Gastrocnemius medialis (tissue), 4 donors: ENCODE measurements around the gene ENTPD8. TPM values are rescaled to one million over a fixed set of nuclear protein-coding genes. Genes with fewer than 3 reads are reported as not detected.

Experiments
- ATAC-seq, 2 donors: fragments of 150-250 bp; one replicate each; pipeline ENCODE4 v1.9.1; 2016
- DNase-seq, 2 donors: peaks; one replicate each; pipeline ENCODE4 v3.0.0-alpha.2; 2019
- H3K27ac ChIP-seq, 4 donors: fragments of 200-600 bp; sonication (generic); 1 replicate in 1 of 4; 2 replicates in 3 of 4; pipeline ENCODE4 v1.5.1; 2016 to 2018; ENCODE audit warnings: mild to moderate bottlenecking in 2 of 4, moderate library complexity in 1 of 4
- H3K27me3 ChIP-seq, 3 donors: fragments of 200-600 bp; sonication (generic) in 2 of 3; 1 replicate in 1 of 3; 2 replicates in 2 of 3; pipeline versions ENCODE4 v1.5.1 to v1.6.0; 2016 to 2019; ENCODE audit warnings: mild to moderate bottlenecking in 1 of 3, moderate library complexity in 1 of 3
- H3K36me3 ChIP-seq, 2 donors: fragments of 200-600 bp; sonication (generic) in 1 of 2; one replicate each; pipeline ENCODE4 v1.5.1; 2017 to 2018
- H3K4me1 ChIP-seq, 2 donors: fragments of 200-600 bp; sonication (generic) in 1 of 2; one replicate each; pipeline ENCODE4 v1.5.1; 2016 to 2017; ENCODE audit warnings: mild to moderate bottlenecking in 2 of 2
- H3K4me3 ChIP-seq, 4 donors: fragments of 200-600 bp; sonication (generic) in 3 of 4; 1 replicate in 1 of 4; 2 replicates in 3 of 4; pipeline ENCODE4 v1.5.1; 2016 to 2019; ENCODE audit warnings: mild to moderate bottlenecking in 2 of 4
- H3K9me3 ChIP-seq, 3 donors: fragments of 200-600 bp; sonication (generic) in 2 of 3; 1 replicate in 1 of 3; 2 replicates in 2 of 3; pipeline ENCODE4 v1.5.1; 2016 to 2019
- POLR2A ChIP-seq, 2 donors: fragments of 450-650 bp; IDR thresholded peaks; one replicate each; pipeline ENCODE4 v1.6.1; 2017; ENCODE audit warnings: antibody characterized with exemption in 2 of 2, mild to moderate bottlenecking in 2 of 2, moderate library complexity in 2 of 2
- in situ Hi-C, 4 donors: fragments of 200-750 bp; cut with MboI; loops; one replicate each; pipeline versions ENCODE4 v1.15.0 to v1.8.0; 2017; ENCODE audit warnings: low sequenced_read_pairs in 4 of 4
- intact Hi-C: fragments of 100-400 bp; cut with DNase I; formaldehyde crosslinking; loops from one replicate; pipeline ENCODE4 v1.15.1; 2023; ENCODE audit warnings: low total_unique reads
- total RNA-seq, 4 donors: library from RNA; depleted of rRNA; stranded (reverse); fragments of >200 nt; gene quantifications; one replicate each; pipeline versions ENCODE4 v1.1.0 to v1.2.3, GENCODE V29; 2016
- TF ChIP-seq, protein P1 (sequence below), 5 experiments: fragments of 450-650 bp in 3 of 5; fragments of 200-600 bp in 2 of 5; sonication (generic) in 2 of 5; IDR thresholded peaks in 4 of 5; conservative IDR thresholded peaks in 1 of 5; 1 replicate in 4 of 5; 2 replicates in 1 of 5; pipeline ENCODE4 v1.5.1; 2016 to 2019; ENCODE audit warnings: antibody characterized with exemption in 5 of 5, mild to moderate bottlenecking in 3 of 5, moderate library complexity in 3 of 5

The ENTPD8 gene
- total RNA-seq, 4 donors from 2014 or later, result 0.23 TPM; not detected in 3

DNA sequence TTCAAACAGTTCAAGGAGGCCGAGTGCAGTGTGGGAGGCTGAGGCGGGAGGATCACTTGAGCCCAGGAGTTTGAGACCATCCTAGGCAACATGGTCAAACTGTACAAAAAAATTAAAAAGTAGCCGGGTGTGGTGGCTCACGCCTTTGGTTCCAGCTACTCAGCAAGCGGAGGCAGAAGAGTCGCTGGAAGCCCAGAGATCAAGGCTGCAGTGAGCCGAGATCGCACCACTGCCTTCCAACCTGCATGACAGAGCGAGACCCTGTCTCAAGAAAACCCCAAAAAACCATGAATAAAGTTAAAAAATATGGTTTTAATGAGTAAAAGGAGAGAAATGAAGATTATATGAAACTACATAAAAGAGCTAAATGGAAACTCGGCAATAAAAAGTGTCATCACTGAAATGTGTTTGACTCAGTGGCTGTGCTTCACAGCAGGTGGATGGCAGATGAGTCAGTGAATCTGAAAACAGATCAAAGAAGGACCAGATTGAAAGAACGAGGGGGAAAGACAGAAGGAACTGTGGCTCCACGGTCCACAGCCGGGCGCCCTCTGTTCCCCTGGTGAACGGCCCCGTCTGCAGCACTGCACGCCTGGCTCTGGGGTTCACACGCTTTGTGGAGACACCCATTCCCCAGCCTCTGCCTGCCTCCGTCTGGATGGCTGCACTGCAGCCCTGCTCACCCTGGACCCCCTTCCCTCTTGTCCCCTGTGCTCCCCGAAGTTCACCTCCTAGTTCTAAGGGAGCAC, 43.3 kb downstream of the ENTPD8 start:
- TF ChIP-seq, protein P1, sequence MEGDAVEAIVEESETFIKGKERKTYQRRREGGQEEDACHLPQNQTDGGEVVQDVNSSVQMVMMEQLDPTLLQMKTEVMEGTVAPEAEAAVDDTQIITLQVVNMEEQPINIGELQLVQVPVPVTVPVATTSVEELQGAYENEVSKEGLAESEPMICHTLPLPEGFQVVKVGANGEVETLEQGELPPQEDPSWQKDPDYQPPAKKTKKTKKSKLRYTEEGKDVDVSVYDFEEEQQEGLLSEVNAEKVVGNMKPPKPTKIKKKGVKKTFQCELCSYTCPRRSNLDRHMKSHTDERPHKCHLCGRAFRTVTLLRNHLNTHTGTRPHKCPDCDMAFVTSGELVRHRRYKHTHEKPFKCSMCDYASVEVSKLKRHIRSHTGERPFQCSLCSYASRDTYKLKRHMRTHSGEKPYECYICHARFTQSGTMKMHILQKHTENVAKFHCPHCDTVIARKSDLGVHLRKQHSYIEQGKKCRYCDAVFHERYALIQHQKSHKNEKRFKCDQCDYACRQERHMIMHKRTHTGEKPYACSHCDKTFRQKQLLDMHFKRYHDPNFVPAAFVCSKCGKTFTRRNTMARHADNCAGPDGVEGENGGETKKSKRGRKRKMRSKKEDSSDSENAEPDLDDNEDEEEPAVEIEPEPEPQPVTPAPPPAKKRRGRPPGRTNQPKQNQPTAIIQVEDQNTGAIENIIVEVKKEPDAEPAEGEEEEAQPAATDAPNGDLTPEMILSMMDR (IDR thresholded peaks at IDR 0.05 in 4 of 5, conservative IDR thresholded peaks at IDR 0.05 in 1 of 5), result no peak
- TF ChIP-seq POLR2A (IDR thresholded peaks at IDR 0.05), result no peak
- in situ Hi-C loops, result no loop called here
- no peaks in the 10 kb centered on the region for H3K36me3 ChIP-seq
- H3K27ac ChIP-seq, result no peak overlapping the region
- H3K4me1 ChIP-seq, result no peaks in the 10 kb centered on the region
- no peak for ATAC-seq
- no peaks in the 10 kb centered on the region for H3K9me3 ChIP-seq
- no peaks in the 10 kb centered on the region for H3K27me3 ChIP-seq
- no peak overlapping the region for H3K4me3 ChIP-seq
- intact Hi-C loops, result no loop called here
- DNase-seq, result no peak

GRCh38 chr9:137396634-137397367, 44.4 kb downstream of the ENTPD8 start:
- no peak for TF ChIP-seq POLR2A (IDR thresholded peaks at IDR 0.05)
- no peaks in the 10 kb centered on the region for H3K27me3 ChIP-seq
- intact Hi-C loops (no loop called here), in situ Hi-C loops (no loop called here)
- ATAC-seq, result no peak
- H3K4me3 ChIP-seq, result no peak overlapping the region
- H3K4me1 ChIP-seq, result no peaks in the 10 kb centered on the region
- H3K36me3 ChIP-seq, result no peaks in the 10 kb centered on the region
- H3K27ac ChIP-seq, result no peak overlapping the region
- no peaks in the 10 kb centered on the region for H3K9me3 ChIP-seq
- DNase-seq, result no peak

- no peaks in the 10 kb centered on the region for H3K4me1 ChIP-seq
- intact Hi-C loops, result no loop called here
Measured at GRCh38 chr9:137396227-137396626, 44.9 kb downstream of the ENTPD8 start.

DNA sequence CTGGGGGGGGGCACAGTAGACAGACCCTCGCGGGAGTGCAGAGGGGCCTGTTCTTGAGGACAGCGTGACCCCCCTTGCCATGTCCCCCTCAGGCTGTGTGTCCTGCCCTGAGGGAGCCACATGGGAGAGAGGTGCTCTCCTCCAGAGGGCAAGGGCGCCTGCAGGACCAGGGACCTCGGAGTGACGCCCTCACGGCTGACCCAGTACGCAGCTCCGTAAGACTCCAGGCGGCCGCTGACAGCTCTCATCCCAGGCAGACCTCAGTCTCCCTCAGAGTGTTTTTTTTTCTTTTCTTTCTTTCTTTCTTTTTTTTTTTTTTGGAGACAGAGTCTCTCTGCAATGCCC, 45.5 kb downstream of the ENTPD8 start:
- H3K4me1 ChIP-seq, result peaks cover 2 to 3% of the 10 kb centered on the region in 2 donors
- no peak overlapping the region for H3K4me3 ChIP-seq
- TF ChIP-seq, protein P1 (IDR thresholded peaks at IDR 0.05 in 4 of 5, conservative IDR thresholded peaks at IDR 0.05 in 1 of 5), result no peak
- no peak for TF ChIP-seq POLR2A (IDR thresholded peaks at IDR 0.05)
- DNase-seq (no peak), ATAC-seq (no peak)
- no peak overlapping the region for H3K27ac ChIP-seq
- in situ Hi-C loops, result no loop called here
- H3K9me3 ChIP-seq, result no peaks in the 10 kb centered on the region
- intact Hi-C loops, result no loop called here
- no peaks in the 10 kb centered on the region for H3K36me3 ChIP-seq
- H3K27me3 ChIP-seq, result no peaks in the 10 kb centered on the region

More at GRCh38 chr9:137396227-137396626, 44.9 kb downstream of the ENTPD8 start:
- TF ChIP-seq POLR2A (IDR thresholded peaks at IDR 0.05), result no peak
- TF ChIP-seq, protein P1 (IDR thresholded peaks at IDR 0.05 in 4 of 5, conservative IDR thresholded peaks at IDR 0.05 in 1 of 5), result no peak
- Histone ChIP-seq H3K9me3 (no peaks in the 10 kb centered on the region), H3K27ac (no peak overlapping the region), H3K27me3 (no peaks in the 10 kb centered on the region), H3K4me3 (no peak overlapping the region), H3K36me3 (no peaks in the 10 kb centered on the region)
- DNase-seq (no peak), ATAC-seq (no peak)
- in situ Hi-C loops, result no loop called here

- in situ Hi-C loops, result no loop called here
- H3K36me3 ChIP-seq, result no peaks in the 10 kb centered on the region
- H3K9me3 ChIP-seq, result no peaks in the 10 kb centered on the region
- H3K27me3 ChIP-seq, result no peaks in the 10 kb centered on the region
- TF ChIP-seq POLR2A (IDR thresholded peaks at IDR 0.05), result no peak
- TF ChIP-seq, protein P1 (IDR thresholded peaks at IDR 0.05 in 4 of 5, conservative IDR thresholded peaks at IDR 0.05 in 1 of 5), result no peak
- no peak for DNase-seq
- H3K27ac ChIP-seq, result no peak overlapping the region
- no peak for ATAC-seq
- intact Hi-C loops, result no loop called here
- H3K4me1 ChIP-seq, result peaks cover 5% of the 10 kb centered on the region in 2 donors
- H3K4me3 ChIP-seq, result no peak overlapping the region
Measured at GRCh38 chr9:137394866-137395665, 46.1 kb downstream of the ENTPD8 start.
